GM23338 (cell line): ENCODE measurements around the gene C8A. TPM values are rescaled to one million over a fixed set of nuclear protein-coding genes. Genes with fewer than 3 reads are reported as not detected.

Source experiments
- ATAC-seq: fragments of 200-7000 bp; cut with Tn5 transposase; 3 replicates; pipeline ENCODE4 v1.9.1; 2020
- DNase-seq: peaks from one replicate; pipeline ENCODE4 v3.0.0-alpha.2; 2015; ENCODE audit warnings: low spot score
- H2AFZ ChIP-seq: fragments of 200-600 bp; sonication (generic); 2 replicates; pipeline ENCODE4 v1.8.0; 2016; ENCODE audit warnings: antibody characterized with exemption, mild to moderate bottlenecking, moderate library complexity
- H3F3A ChIP-seq: fragments of 200-600 bp; sonication (generic); replicated peaks from 2 replicates; pipeline ENCODE4 v1.8.0; 2017; ENCODE audit warnings: antibody characterized with exemption, mixed run types, low read depth
- H3K27ac ChIP-seq: fragments of 200-600 bp; sonication (generic); 2 replicates; pipeline ENCODE4 v1.6.1; 2016; ENCODE audit warnings: low read depth
- H3K27me3 ChIP-seq: fragments of 200-600 bp; sonication (generic); 2 replicates; pipeline ENCODE4 v1.8.0; 2016; ENCODE audit warnings: mild to moderate bottlenecking, mixed run types, moderate library complexity; ENCODE audit not compliant: insufficient read depth
- H3K36me3 ChIP-seq: fragments of 200-600 bp; sonication (generic); 2 replicates; pipeline ENCODE4 v1.8.0; 2016; ENCODE audit warnings: mild to moderate bottlenecking; ENCODE audit not compliant: insufficient read depth
- H3K4me1 ChIP-seq: fragments of 200-600 bp; sonication (generic); 2 replicates; pipeline ENCODE4 v1.8.0; 2016; ENCODE audit warnings: mild to moderate bottlenecking, moderate library complexity; ENCODE audit not compliant: insufficient read depth
- H3K4me2 ChIP-seq: fragments of 200-600 bp; sonication (generic); 2 replicates; pipeline ENCODE4 v1.7.1; 2017; ENCODE audit warnings: mixed run types
- H3K4me3 ChIP-seq: fragments of 200-600 bp; sonication (generic); 2 replicates; pipeline ENCODE4 v1.6.1; 2016; ENCODE audit warnings: mixed run types
- H3K79me2 ChIP-seq: fragments of 200-600 bp; sonication (generic); replicated peaks from 2 replicates; pipeline ENCODE4 v1.8.0; 2017; ENCODE audit warnings: mild to moderate bottlenecking; ENCODE audit not compliant: insufficient read depth
- H3K9me2 ChIP-seq: fragments of 200-600 bp; sonication (generic); 2 replicates; pipeline ENCODE4 v1.8.0; 2017; ENCODE audit not compliant: insufficient read depth
- H4K20me1 ChIP-seq: fragments of 200-600 bp; sonication (generic); replicated peaks from 2 replicates; pipeline ENCODE4 v1.8.0; 2017; ENCODE audit warnings: mild to moderate bottlenecking; ENCODE audit not compliant: insufficient read depth
- H3K27ac Mint-ChIP-seq: 2 replicates; pipeline ENCODE4 v1.8.0; 2020; ENCODE audit warnings: inconsistent platforms, mild to moderate bottlenecking, moderate library complexity, mixed read lengths
- H3K27me3 Mint-ChIP-seq: 3 replicates; pipeline ENCODE4 v1.8.0; 2022; ENCODE audit warnings: low read depth, mild to moderate bottlenecking, moderate library complexity, mixed read lengths, inconsistent platforms; ENCODE audit not compliant: insufficient read depth, poor library complexity
- H3K36me3 Mint-ChIP-seq: 3 replicates; pipeline ENCODE4 v1.8.0; 2021; ENCODE audit warnings: low read depth, mild to moderate bottlenecking, inconsistent platforms, moderate library complexity, mixed read lengths
- H3K4me1 Mint-ChIP-seq: 3 replicates; pipeline ENCODE4 v1.8.0; 2020; ENCODE audit warnings: mild to moderate bottlenecking, inconsistent platforms, mixed read lengths
- H3K4me3 Mint-ChIP-seq: 3 replicates; pipeline ENCODE4 v1.8.0; 2021; ENCODE audit warnings: moderate library complexity, mild to moderate bottlenecking, inconsistent platforms, mixed read lengths
- H3K9me3 Mint-ChIP-seq: 3 replicates; pipeline ENCODE4 v1.8.0; 2020; ENCODE audit warnings: moderate library complexity, mild to moderate bottlenecking, inconsistent platforms, mixed read lengths
- CREB1 ChIP-seq: fragments of 250-450 bp; sonication (Bioruptor Pico); IDR thresholded peaks from 2 replicates; pipeline ENCODE4 v1.5.0; 2020; ENCODE audit warnings: low read depth, mild to moderate bottlenecking, moderate library complexity
- CTCF ChIP-seq, 2 experiments: fragments of 200-600 bp in 1 of 2; sonication (generic) in 1 of 2; conservative IDR thresholded peaks; 2 replicates each; pipeline versions ENCODE4 v1.5.1 to v1.6.1; 2016 to 2017; ENCODE audit warnings: antibody characterized with exemption in 2 of 2, low read depth in 2 of 2, mild to moderate bottlenecking in 2 of 2, moderate library complexity in 1 of 2
- ETS1 ChIP-seq: IDR thresholded peaks from 2 replicates; pipeline ENCODE4 v1.6.1; 2016; ENCODE audit warnings: antibody characterized with exemption
- EZH2 ChIP-seq: fragments of 200-600 bp; sonication (generic); IDR thresholded peaks from one replicate; pipeline ENCODE4 v1.8.0; 2017; ENCODE audit warnings: antibody characterized with exemption, mild to moderate bottlenecking, low read depth; ENCODE audit not compliant: unreplicated experiment
- EZH2phosphoT487 ChIP-seq: fragments of 200-600 bp; sonication (generic); IDR thresholded peaks from one replicate; pipeline ENCODE4 v1.8.1; 2018; ENCODE audit warnings: antibody characterized with exemption; ENCODE audit not compliant: unreplicated experiment
- JUNB ChIP-seq: IDR thresholded peaks from one replicate; pipeline ENCODE4 v1.6.1; 2016; ENCODE audit warnings: antibody characterized with exemption; ENCODE audit not compliant: unreplicated experiment
- NANOG ChIP-seq: IDR thresholded peaks from 2 replicates; pipeline ENCODE4 v1.6.1; 2016; ENCODE audit warnings: antibody characterized with exemption, borderline replicate concordance
- POLR2AphosphoS5 ChIP-seq: IDR thresholded peaks from 2 replicates; pipeline ENCODE4 v1.6.1; 2016; ENCODE audit warnings: antibody characterized with exemption, low read depth
- REST ChIP-seq: IDR thresholded peaks from one replicate; pipeline ENCODE4 v1.6.1; 2018; ENCODE audit warnings: antibody characterized with exemption; ENCODE audit not compliant: unreplicated experiment
- STAT1 ChIP-seq: IDR thresholded peaks from one replicate; pipeline ENCODE4 v1.6.1; 2016; ENCODE audit warnings: antibody characterized with exemption; ENCODE audit not compliant: unreplicated experiment
- ZNF114 ChIP-seq: fragments of 250-450 bp; sonication (Bioruptor Pico); IDR thresholded peaks from 2 replicates; pipeline ENCODE4 v1.5.0; 2020; ENCODE audit warnings: mild to moderate bottlenecking, moderate library complexity
- ZNF331 ChIP-seq: fragments of 250-450 bp; sonication (Bioruptor Pico); IDR thresholded peaks from 2 replicates; pipeline ENCODE4 v1.5.0; 2020; ENCODE audit warnings: low read depth, mild to moderate bottlenecking, moderate library complexity
- ZNF462 ChIP-seq: fragments of 250-450 bp; sonication (Bioruptor Pico); IDR thresholded peaks from 2 replicates; pipeline ENCODE4 v1.5.0; 2020; ENCODE audit warnings: mild to moderate bottlenecking, moderate library complexity
- polyA plus RNA-seq: library from polyadenylated mRNA; unstranded; fragments of >200 nt; fragmentation: Nextera tagmentation; extraction: Ambion mirVana; gene quantifications from 2 replicates; pipeline ENCODE4 v1.2.1, GENCODE V29; 2016
- total RNA-seq: library from RNA; depleted of rRNA; stranded (reverse); fragments of >200 nt; shearing (Covaris generic); gene quantifications from 2 replicates; pipeline ENCODE4 v1.2.3, GENCODE V29; 2014

The C8A gene
- total and polyA plus RNA-seq, 2 experiments from 2014 or later = not detected

- no peak overlapping the region for H3K4me2 ChIP-seq
- no peak overlapping the region for H2AFZ ChIP-seq
- Mint-ChIP-seq H3K27me3 (no peaks in the 10 kb centered on the region), H3K36me3 (no peaks in the 10 kb centered on the region; the same call in 2 of the 3 replicates), H3K27ac (no peak overlapping the region), H3K9me3 (no peaks in the 10 kb centered on the region; the same call in none of the 3 replicates), H3K4me3 (no peak overlapping the region), H3K4me1 (peaks cover 9% of the 10 kb centered on the region; the same call in 2 of the 3 replicates)
- TF ChIP-seq CREB1 (CRISPR knock-in tag) = no peak
- no peak for TF ChIP-seq STAT1
- TF ChIP-seq ZNF331 (CRISPR knock-in tag) = no peak
- no peak for TF ChIP-seq EZH2phosphoT487
- TF ChIP-seq ZNF462 (CRISPR knock-in tag) = no peak
- no peak for TF ChIP-seq CTCF (conservative IDR thresholded peaks at IDR 0.05; ENCODE audit: low read depth in 2 of 2)
- TF ChIP-seq EZH2 = no peak
- no peak for TF ChIP-seq NANOG
- TF ChIP-seq POLR2AphosphoS5 = no peak
- no peak for TF ChIP-seq ZNF114 (CRISPR knock-in tag)
- no peak for TF ChIP-seq ETS1
- no peak for TF ChIP-seq REST
- TF ChIP-seq JUNB = no peak
- H3F3A ChIP-seq = no peaks in the 10 kb centered on the region
- no peak overlapping the region for H3K27ac ChIP-seq
- no peaks in the 10 kb centered on the region for H3K27me3 ChIP-seq
- H3K9me2 ChIP-seq = no peaks in the 10 kb centered on the region
- no peaks in the 10 kb centered on the region for H3K36me3 ChIP-seq
- H4K20me1 ChIP-seq = no peaks in the 10 kb centered on the region
- no peaks in the 10 kb centered on the region for H3K4me1 ChIP-seq
- ATAC-seq (no peak), DNase-seq (no peak)
- H3K4me3 ChIP-seq = no peak overlapping the region
- H3K79me2 ChIP-seq = no peaks in the 10 kb centered on the region
Observed at GRCh38 chr1:56833088-56833487, 21.5 kb upstream of the C8A start.
